K562 (cell line): Measurements from ENCODE around the gene XPR1. TPM values are rescaled to one million over a fixed set of nuclear protein-coding genes. Genes with fewer than 3 reads are reported as not detected.
A peak's percentile ranks its signal among the peaks of the same experiment; 100 is the strongest.

Experiments
- CHD1 ChIP-seq: fragments of 200-600 bp; sonication (generic); IDR thresholded peaks from one replicate; pipeline ENCODE4 v1.6.1; 2012; ENCODE audit warnings: mild to moderate bottlenecking, moderate library complexity, low read length, inconsistent platforms
- CREB1 ChIP-seq, 2 experiments: sonication (generic) in 1 of 2; formaldehyde crosslinking in 1 of 2; IDR thresholded peaks; 2 replicates each; pipeline versions ENCODE4 v1.6.1 to v1.8.0; 2012 to 2022; ENCODE audit warnings: inconsistent platforms in 1 of 2, mild to moderate bottlenecking in 1 of 2, missing genetic modification reagents in 1 of 2, moderate library complexity in 1 of 2
- SAP30 ChIP-seq: fragments of 200-600 bp; sonication (generic); IDR thresholded peaks from 2 replicates; pipeline ENCODE4 v1.6.1; 2012; ENCODE audit warnings: borderline replicate concordance, low read depth, mild to moderate bottlenecking, moderate library complexity, low read length, control low read depth, inconsistent platforms; ENCODE audit not compliant: insufficient read depth, poor library complexity, severe bottlenecking
- ZNF764 ChIP-seq: fragments of 250-450 bp; sonication (Bioruptor Pico); IDR thresholded peaks from 2 replicates; pipeline ENCODE4 v1.4.0; 2020; ENCODE audit warnings: low read depth, mild to moderate bottlenecking, moderate library complexity
- polyA plus RNA-seq, 8 experiments: library from polyadenylated mRNA; depleted of rRNA in 4 of 8; stranded (reverse) in 5 of 8; unstranded in 3 of 8; fragments of >200 nt; fragmentation: Nextera tagmentation in 2 of 8; fragmentation: Illumina TruSeq in 1 of 8; extraction: Ambion mirVana in 2 of 8; extraction: Trizol in 1 of 8; gene quantifications; 2 replicates each; pipeline versions ENCODE4 v1.2.1 to v1.2.3, GENCODE V29; 2011 to 2014; ENCODE audit warnings: inconsistent platforms in 1 of 8, missing spikeins in 1 of 8
- total RNA-seq, 7 experiments: library from RNA; depleted of rRNA in 6 of 7; stranded (reverse); fragments of >200 nt in 6 of 7; fragmentation: Illumina TruSeq in 2 of 7; extraction: Trizol in 2 of 7; gene quantifications; 2 replicates each; pipeline versions ENCODE4 v1.2.1 to v1.2.3, GENCODE V29; 2011 to 2021; ENCODE audit warnings: low replicate concordance in 1 of 7
- TF ChIP-seq, protein P1 (sequence below): fragments of 450-650 bp; IDR thresholded peaks from 2 replicates; pipeline ENCODE4 v1.6.1; 2016; ENCODE audit warnings: low read depth

The XPR1 gene
- total and polyA plus RNA-seq, 9 of the 15 experiments (the other 6 are each of a cell fraction or from before 2014, with no cell fraction given): 3.0 to 66.2 (median 38.6) TPM

DNA sequence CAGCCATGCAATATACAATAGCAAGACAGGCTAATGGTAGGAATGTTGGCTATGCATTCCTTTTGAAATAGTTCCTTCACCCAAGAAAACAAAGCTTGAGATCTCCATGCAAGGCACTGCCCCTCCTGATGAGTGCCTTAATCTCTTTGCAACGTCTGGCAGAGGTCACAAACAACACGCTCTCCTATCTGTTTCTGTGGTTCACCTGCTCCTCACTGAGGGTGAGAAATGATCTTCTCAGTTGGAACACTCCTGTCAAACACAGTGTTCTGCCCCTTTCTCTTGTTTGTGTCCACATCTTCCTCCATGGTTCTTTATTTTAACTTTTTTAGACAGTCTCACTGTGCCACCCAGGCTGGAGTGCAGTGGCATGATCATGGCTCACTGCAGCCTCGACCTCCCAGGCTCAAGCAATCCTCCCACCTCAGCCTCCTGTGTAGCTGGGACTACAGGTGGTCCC lies 21.2 kb upstream of the XPR1 start (continued):
- TF ChIP-seq, protein P1, sequence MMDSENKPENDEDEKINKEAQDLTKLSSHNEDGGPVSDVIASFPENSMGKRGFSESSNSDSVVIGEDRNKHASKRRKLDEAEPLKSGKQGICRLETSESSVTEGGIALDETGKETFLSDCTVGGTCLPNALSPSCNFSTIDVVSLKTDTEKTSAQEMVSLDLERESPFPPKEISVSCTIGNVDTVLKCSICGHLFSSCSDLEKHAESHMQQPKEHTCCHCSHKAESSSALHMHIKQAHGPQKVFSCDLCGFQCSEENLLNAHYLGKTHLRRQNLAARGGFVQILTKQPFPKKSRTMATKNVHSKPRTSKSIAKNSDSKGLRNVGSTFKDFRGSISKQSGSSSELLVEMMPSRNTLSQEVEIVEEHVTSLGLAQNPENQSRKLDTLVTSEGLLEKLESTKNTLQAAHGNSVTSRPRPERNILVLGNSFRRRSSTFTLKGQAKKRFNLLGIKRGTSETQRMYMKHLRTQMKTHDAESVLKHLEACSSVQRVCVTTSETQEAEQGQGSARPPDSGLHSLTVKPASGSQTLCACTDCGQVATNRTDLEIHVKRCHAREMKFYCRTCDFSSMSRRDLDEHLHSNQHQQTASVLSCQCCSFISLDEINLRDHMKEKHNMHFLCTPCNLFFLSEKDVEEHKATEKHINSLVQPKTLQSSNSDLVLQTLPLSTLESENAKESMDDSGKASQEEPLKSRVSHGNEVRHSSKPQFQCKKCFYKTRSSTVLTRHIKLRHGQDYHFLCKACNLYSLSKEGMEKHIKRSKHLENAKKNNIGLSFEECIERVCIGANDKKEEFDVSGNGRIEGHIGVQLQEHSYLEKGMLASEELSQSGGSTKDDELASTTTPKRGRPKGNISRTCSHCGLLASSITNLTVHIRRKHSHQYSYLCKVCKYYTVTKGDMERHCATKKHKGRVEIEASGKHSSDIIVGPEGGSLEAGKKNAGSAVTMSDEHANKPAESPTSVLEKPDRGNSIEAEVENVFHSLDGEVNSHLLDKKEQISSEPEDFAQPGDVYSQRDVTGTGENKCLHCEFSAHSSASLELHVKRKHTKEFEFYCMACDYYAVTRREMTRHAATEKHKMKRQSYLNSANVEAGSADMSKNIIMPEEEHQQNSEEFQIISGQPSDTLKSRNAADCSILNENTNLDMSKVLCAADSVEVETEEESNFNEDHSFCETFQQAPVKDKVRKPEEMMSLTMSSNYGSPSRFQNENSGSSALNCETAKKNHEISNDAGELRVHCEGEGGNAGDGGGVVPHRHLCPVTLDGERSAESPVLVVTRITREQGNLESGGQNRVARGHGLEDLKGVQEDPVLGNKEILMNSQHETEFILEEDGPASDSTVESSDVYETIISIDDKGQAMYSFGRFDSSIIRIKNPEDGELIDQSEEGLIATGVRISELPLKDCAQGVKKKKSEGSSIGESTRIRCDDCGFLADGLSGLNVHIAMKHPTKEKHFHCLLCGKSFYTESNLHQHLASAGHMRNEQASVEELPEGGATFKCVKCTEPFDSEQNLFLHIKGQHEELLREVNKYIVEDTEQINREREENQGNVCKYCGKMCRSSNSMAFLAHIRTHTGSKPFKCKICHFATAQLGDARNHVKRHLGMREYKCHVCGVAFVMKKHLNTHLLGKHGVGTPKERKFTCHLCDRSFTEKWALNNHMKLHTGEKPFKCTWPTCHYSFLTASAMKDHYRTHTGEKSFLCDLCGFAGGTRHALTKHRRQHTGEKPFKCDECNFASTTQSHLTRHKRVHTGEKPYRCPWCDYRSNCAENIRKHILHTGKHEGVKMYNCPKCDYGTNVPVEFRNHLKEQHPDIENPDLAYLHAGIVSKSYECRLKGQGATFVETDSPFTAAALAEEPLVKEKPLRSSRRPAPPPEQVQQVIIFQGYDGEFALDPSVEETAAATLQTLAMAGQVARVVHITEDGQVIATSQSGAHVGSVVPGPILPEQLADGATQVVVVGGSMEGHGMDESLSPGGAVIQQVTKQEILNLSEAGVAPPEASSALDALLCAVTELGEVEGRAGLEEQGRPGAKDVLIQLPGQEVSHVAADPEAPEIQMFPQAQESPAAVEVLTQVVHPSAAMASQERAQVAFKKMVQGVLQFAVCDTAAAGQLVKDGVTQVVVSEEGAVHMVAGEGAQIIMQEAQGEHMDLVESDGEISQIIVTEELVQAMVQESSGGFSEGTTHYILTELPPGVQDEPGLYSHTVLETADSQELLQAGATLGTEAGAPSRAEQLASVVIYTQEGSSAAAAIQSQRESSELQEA: no peak
- TF ChIP-seq SAP30 (no peak), ZNF764 (CRISPR knock-in tag) (no peak), CHD1 (peak; percentile 37), CREB1 (IDR thresholded peaks at IDR 0.05) (peak; percentile 47), CREB1 (CRISPR knock-in tag; IDR thresholded peaks at IDR 0.05) (no peak)
